Measurements from ENCODE around the gene UGT1A7.
"Not testable (repeated sequence)": the region's sequence is repeated elsewhere in the genome, so short reads cannot be mapped to it uniquely, and the experiment has no call there.

Gene UGT1A7

DNA sequence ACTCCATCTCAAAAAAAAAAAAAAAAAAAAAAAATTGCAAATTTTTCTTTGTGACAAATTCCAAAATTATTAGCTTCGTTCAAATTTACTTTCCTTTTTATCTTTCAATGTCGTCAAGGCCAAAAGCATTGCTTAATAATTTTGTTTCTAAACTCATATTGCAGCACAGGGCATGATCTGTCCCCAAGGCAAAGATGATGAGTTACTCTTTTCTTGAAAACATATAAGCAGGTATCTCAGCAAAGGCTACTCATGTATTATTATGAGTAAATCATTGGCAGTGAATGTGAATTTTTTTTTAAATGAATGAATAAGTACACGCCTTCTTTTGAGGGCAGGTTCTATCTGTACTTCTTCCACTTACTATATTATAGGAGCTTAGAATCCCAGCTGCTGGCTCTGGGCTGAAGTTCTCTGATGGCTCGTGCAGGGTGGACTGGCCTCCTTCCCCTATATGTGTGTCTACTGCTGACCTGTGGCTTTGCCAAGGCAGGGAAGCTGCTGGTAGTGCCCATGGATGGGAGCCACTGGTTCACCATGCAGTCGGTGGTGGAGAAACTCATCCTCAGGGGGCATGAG, at the start of gene UGT1A7:
UGT1A7 (plus strand) TSS at position 381 of the 579 bp plus-strand sequence; CDS start at position 418, 37 bp downstream.
- no peak for DNase-seq (ENCODE audit: extremely low read depth in 1 of 2, low read depth in 1 of 2)

GRCh38 chr2:233636306-233636705, 45.4 kb upstream of the UGT1A7 start, which contains the start of gene UGT1A10:
TSS of gene UGT1A10 (plus strand) at chr2:233636448. CDS start at chr2:233636523, 75 bp downstream.
- DNase-seq (ENCODE audit: extremely low read depth in 1 of 2, low read depth in 1 of 2): not testable (repeated sequence)

DNA sequence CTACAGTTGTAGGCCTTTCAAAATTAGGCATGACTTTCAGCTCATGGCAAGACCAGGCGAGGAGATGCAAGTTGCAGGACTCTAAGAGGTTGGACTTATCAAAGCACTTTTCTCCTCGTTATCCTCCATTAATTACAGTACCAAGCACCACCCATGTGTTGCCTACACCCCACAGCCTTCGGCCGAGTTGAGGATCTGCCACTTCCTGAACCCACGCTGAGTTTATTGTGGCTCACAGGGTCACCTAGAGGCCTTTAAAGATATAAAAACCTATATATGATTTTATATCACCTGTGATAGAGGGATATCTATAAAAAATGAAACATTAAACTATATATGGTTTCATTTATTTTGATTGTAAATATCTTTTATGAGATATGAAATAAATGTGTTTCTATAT, 42.9 kb upstream of the UGT1A7 start:
- no peak for DNase-seq (ENCODE audit: extremely low read depth in 1 of 2, low read depth in 1 of 2)

- no peak for DNase-seq (ENCODE audit: extremely low read depth in 1 of 2, low read depth in 1 of 2)
These were observed 41.8 kb upstream of the UGT1A7 start for GRCh38 chr2:233639860-233640259.

GRCh38 chr2:233643128-233643527, 38.6 kb upstream of the UGT1A7 start:
- no peak for DNase-seq (ENCODE audit: extremely low read depth in 1 of 2, low read depth in 1 of 2)

DNA sequence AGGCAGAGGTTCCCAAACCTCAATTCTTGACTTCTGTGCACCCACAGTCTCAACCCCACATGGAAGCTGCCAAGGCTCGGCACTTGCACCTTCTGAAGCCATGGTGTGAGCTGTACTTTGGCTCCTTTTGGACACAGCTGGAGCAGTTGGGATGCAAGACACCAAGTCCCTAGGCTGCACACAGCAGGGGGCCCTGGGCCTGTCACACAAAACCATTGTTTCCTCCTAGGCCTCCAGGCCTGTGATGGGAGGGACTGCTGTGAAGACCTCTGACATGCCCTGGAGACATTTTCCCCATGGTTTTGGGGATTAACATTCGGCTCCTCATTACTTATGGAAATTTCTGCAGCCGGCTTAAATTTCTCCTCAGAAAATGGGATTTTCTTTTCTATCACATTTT, 35.7 kb upstream of the UGT1A7 start:
- not testable (repeated sequence) for DNase-seq (ENCODE audit: extremely low read depth in 1 of 2, low read depth in 1 of 2)

DNA sequence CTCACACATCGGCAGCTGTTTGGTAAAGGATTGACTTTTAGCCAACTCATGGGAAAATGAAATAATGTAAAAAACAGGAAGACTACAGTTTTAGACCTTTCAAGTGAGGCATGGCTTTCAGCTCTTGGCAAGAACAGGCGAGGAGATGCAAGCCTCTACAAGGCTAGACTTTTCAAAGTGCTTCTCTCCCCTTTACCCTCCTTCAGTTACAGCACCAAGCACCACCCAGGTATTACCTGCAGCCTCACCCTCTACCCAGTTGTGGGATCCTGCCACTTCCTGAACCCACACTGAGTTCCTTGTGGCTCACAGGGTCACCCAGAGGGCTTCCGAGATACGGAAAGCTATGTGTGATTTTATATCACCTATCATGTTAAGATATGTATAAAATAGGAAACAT, 30.7 kb upstream of the UGT1A7 start:
- DNase-seq (ENCODE audit: extremely low read depth in 1 of 2, low read depth in 1 of 2): no peak

- no peak for DNase-seq (ENCODE audit: extremely low read depth in 1 of 2, low read depth in 1 of 2)
These were observed 30.3 kb upstream of the UGT1A7 start for GRCh38 chr2:233651430-233651829.

- DNase-seq (ENCODE audit: extremely low read depth in 1 of 2, low read depth in 1 of 2): no peak
These were observed 27.2 kb upstream of the UGT1A7 start for GRCh38 chr2:233654501-233654900.

DNA sequence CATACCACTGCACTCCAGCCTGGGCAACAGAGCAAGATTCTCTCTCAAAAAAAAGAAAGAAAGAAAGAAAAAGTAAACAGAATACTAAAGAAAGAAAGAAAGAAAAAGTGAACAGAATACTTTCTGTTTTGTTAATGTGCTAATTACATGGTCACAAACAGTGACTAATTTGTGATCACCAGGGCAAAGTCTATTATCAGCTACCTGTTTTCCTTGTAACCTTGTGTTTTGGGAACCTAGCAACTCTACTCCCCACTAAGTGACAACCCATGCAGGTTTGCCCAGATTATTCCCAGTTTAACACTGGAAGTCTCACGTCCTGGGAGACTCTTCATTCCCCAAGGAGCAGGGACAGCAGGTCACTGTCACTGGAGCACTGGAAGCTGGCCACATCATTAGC, 26.7 kb upstream of the UGT1A7 start:
- DNase-seq (ENCODE audit: extremely low read depth in 1 of 2, low read depth in 1 of 2): no peak

DNA sequence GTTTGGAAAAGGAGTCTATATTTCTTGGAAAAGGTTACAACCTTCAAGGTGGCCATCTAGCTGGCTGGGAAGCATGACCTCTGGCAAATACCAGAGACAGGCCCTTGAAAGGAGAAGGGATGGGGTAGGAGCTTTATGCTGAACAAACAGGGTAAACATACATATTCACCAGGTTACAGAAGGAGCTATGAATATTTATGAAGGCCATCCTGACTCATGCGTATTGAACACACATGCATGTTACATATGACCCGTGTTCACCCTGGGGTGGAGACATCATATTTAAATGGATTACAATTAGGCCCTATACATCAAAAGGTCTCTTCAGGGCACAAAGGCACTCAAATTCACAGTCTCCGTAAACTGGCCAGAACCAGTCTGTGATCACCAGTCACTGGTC, 25.8 kb upstream of the UGT1A7 start:
- not testable (repeated sequence) for DNase-seq (ENCODE audit: extremely low read depth in 1 of 2, low read depth in 1 of 2)

DNA sequence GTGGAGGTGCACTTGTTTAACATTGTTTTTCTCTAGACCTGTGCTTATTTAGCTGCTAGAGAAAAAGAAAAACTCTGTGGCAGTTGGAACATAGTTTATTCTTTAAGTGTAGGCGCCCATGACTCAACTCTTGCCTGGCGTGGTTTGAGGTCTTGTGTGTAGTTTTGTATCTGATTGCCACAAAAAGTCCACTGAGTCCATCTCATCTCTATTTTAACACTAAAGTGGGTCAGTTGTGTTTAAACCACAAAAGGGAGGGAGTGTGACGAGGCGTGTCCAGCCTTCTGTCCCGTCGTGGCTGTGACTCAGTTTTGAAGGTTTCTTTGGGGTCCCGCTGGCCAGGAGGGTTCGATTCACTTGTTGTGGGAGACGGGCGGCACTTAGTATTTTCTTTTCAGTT, 25.3 kb upstream of the UGT1A7 start:
- DNase-seq (ENCODE audit: extremely low read depth in 1 of 2, low read depth in 1 of 2): peak in 1 of 2 donors; percentile 9

GRCh38 chr2:233658610-233659009, 23.1 kb upstream of the UGT1A7 start:
- no peak for DNase-seq (ENCODE audit: extremely low read depth in 1 of 2, low read depth in 1 of 2)

DNA sequence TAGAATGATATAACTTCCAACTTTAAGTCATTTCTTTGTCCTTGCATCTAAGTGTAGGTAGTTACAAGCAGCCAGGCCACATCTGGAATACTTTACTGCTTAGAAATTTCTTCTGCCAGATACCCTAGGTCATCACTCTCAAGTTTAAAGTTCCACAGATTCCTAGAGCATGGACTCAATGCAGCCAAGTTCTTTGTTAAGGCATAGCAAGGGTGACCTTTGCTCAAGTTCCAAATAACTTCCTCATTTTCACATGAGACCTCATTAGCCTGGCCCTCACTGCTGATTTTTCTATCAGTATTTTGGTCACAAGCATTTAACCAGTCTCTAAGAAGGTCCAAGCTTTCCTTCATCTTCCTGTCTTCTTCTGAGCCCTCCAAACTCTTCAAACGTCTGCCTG, 17.8 kb upstream of the UGT1A7 start:
- no peak for DNase-seq (ENCODE audit: extremely low read depth in 1 of 2, low read depth in 1 of 2)

- no peak for DNase-seq (ENCODE audit: extremely low read depth in 1 of 2, low read depth in 1 of 2)
These were observed 13.0 kb upstream of the UGT1A7 start for GRCh38 chr2:233668605-233669260.

- no peak for DNase-seq (ENCODE audit: extremely low read depth in 1 of 2, low read depth in 1 of 2)
These were observed 10.2 kb upstream of the UGT1A7 start, which contains the start of gene UGT1A9 for GRCh38 chr2:233671290-233672161. TSS of gene UGT1A9 (plus strand) at chr2:233671898. CDS start at chr2:233671935, 37 bp downstream.

DNA sequence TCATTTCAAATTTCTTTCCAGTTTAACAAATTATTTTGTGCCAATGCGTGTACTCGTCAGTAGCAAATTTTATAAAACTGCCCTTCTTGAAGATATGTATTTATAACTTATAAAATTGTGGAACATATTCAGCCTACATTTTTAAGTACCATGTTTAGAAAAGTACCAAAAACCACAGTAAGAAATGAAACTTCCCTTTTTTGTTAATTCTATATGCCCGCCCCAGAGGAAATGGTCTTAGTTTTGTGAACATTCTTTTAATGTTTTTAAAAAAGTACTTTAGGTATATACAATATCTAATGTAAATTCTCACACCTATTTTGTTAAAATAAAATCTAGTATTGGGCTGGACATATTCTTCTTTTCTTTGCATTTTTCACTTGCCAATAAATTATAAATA, 8.8 kb upstream of the UGT1A7 start:
- no peak for DNase-seq (ENCODE audit: extremely low read depth in 1 of 2, low read depth in 1 of 2)

- no peak for DNase-seq (ENCODE audit: extremely low read depth in 1 of 2, low read depth in 1 of 2)
These were observed 7.8 kb upstream of the UGT1A7 start for GRCh38 chr2:233673896-233674295.

DNA sequence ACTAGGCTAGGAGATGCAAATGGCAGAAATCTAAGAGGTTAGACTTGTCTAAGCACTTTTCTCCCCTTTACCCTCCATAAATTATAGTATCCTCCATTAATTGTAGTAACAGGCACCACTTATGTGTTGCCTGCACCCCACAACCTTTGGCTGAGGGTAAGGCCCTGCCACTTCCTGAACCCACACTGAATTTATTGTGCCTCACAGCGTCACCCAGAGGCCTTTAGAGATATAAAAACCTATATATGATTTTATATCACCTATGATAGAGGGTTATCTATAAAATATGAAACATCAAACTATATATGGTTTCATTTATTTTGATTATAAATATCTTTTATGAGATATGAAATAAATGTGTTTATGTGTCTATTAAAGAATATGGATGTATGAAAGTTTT, 7.4 kb upstream of the UGT1A7 start:
- no peak for DNase-seq (ENCODE audit: extremely low read depth in 1 of 2, low read depth in 1 of 2)

DNA sequence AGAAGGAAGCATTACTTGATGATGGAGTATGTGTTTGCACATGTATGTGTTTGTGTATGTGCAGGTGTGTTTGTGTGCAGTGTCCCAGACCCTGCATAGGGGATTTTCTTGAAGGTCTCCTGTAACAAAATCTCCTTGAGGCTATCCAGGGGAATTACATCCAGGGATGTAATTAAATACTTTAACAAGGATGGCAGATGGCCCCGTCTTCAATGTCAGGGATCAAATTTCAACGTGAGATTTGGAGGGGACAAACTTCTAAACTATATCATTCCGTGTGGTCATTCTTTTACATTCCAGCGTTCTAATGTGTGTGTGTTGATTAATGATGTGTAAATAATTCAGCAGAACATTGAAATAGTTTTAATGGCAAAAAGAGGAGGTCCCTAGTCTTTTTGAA, 6.7 kb upstream of the UGT1A7 start:
- no peak for DNase-seq (ENCODE audit: extremely low read depth in 1 of 2, low read depth in 1 of 2)

DNA sequence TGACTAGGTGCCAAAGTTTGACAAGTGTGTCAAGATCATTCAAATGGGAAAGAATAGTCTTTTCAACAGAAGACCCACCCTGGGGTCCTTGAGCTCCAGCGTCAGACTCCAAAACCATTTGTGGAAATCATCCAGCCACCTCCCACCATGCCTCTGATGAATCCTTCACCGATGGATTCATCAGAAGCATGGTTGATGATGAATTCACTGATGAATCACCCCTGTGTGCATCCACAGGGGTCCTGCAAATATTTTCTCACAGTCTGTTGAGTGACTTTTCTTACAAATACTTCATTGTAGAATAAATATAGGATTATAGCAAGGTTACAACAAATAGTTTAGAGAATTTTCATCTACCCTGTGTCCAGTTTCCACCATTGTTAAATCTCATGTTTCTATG, 5.7 kb upstream of the UGT1A7 start:
- DNase-seq (ENCODE audit: extremely low read depth in 1 of 2, low read depth in 1 of 2): no peak

DNA sequence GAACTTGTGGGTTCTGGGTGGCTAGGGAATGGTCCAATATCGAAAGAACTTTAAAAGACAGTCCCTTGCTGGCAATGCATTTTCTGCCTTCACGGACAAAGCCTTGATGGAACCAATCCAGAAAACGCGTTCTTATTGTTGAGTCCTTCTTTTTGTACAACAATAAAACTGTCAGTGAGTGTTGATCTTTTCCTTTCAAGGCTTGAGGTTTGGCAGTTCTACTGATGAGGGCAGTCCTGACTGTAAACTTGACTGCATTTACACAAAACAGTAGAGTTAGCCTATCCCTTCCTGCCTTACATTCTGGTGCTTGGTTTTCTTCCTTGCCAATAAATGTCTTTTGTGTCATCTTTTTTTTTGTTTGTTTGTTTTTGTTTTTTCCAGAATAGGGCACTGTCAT, 2.5 kb upstream of the UGT1A7 start:
- no peak for DNase-seq (ENCODE audit: extremely low read depth in 1 of 2, low read depth in 1 of 2)
